Peyer's patch (tissue), 4 donors: ENCODE measurements around the gene PTGFRN.

ENCODE experiments used
- CTCF ChIP-seq, 6 experiments: fragments of 450-650 bp in 4 of 6; fragments of 200-600 bp in 2 of 6; sonication (generic) in 1 of 6; IDR thresholded peaks; one replicate each; pipeline ENCODE4 v1.5.1; 2017 to 2019; ENCODE audit warnings: antibody characterized with exemption in 6 of 6, mild to moderate bottlenecking in 3 of 6, moderate library complexity in 1 of 6
- POLR2A ChIP-seq, 2 donors: fragments of 450-650 bp; IDR thresholded peaks; one replicate each; pipeline ENCODE4 v1.5.1; 2017; ENCODE audit warnings: antibody characterized with exemption in 2 of 2, mild to moderate bottlenecking in 2 of 2, moderate library complexity in 2 of 2

GRCh38 chr1:117030271-117030877, 120.7 kb downstream of the PTGFRN start:
- TF ChIP-seq POLR2A (IDR thresholded peaks at IDR 0.05) (no peak), CTCF (IDR thresholded peaks at IDR 0.05) (no peak)
